GM19099 (cell line): ENCODE data around the gene BCHE.

Experiments used
- POLR2A ChIP-seq: IDR thresholded peaks from 3 replicates; pipeline ENCODE4 v1.6.1; 2011; ENCODE audit warnings: low read depth; ENCODE audit not compliant: insufficient read length; ENCODE audit errors: extremely low read depth

BCHE gene

GRCh38 chr3:165837058-165837525 lies at the start of gene BCHE:
Gene BCHE (minus strand): TSS chr3:165837423. CDS start chr3:165831033, 6,390 bp downstream.
- no peak for TF ChIP-seq POLR2A

- TF ChIP-seq POLR2A = no peak
These were observed 48.5 kb upstream of the BCHE start for GRCh38 chr3:165885558-165886270.

GRCh38 chr3:165884518-165884917 lies 47.3 kb upstream of the BCHE start:
- TF ChIP-seq POLR2A = no peak

GRCh38 chr3:165883863-165884478 lies 46.7 kb upstream of the BCHE start:
- no peak for TF ChIP-seq POLR2A

GRCh38 chr3:165883117-165883516 lies 45.9 kb upstream of the BCHE start:
- no peak for TF ChIP-seq POLR2A

GRCh38 chr3:165875644-165876043 lies 38.4 kb upstream of the BCHE start:
- TF ChIP-seq POLR2A = no peak

GRCh38 chr3:165874663-165875489 lies 37.7 kb upstream of the BCHE start:
- TF ChIP-seq POLR2A = no peak

- no peak for TF ChIP-seq POLR2A
These were observed 30.9 kb upstream of the BCHE start for GRCh38 chr3:165868088-165868487.

- TF ChIP-seq POLR2A = no peak
These were observed 21.8 kb upstream of the BCHE start for GRCh38 chr3:165859061-165859460.

GRCh38 chr3:165855581-165855980 lies 18.4 kb upstream of the BCHE start:
- no peak for TF ChIP-seq POLR2A

GRCh38 chr3:165854696-165855095 lies 17.5 kb upstream of the BCHE start:
- no peak for TF ChIP-seq POLR2A

- TF ChIP-seq POLR2A = no peak
These were observed 15.5 kb upstream of the BCHE start for GRCh38 chr3:165852711-165853110.

- no peak for TF ChIP-seq POLR2A
These were observed 15.0 kb upstream of the BCHE start for GRCh38 chr3:165852191-165852590.

- TF ChIP-seq POLR2A = no peak
These were observed 8.8 kb upstream of the BCHE start for GRCh38 chr3:165846056-165846455.

- no peak for TF ChIP-seq POLR2A
These were observed 2.3 kb upstream of the BCHE start for GRCh38 chr3:165839296-165840076.
